ENCODE data around the gene RGS9.
"Not testable (repeated sequence)": the region's sequence is repeated elsewhere in the genome, so short reads cannot be mapped to it uniquely, and the experiment has no call there.

The RGS9 gene

DNA sequence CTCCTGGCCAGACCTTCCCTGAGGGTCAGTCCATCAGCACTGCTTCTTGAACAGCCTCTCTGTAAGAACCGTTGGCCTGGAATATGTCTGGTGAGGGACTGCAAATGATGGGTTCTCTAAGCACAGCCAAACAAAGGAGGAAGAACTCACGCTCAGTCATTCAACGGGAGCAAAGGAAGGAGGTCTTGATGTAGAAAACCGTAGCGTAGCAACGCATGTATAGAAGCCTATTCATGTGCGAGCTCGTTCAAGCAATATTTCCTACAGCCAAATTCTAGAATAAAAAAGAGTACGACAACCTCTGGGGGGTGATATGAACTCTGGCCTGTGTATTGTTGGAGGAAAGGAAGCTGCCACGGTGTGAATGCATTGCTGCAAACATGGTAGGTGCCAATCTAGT is 64.2 kb downstream of the RGS9 start:
- H3K27ac ChIP-seq: no peak overlapping the region
- no peak overlapping the region for H3K4me3 ChIP-seq (ENCODE audit: low read depth in 1 of 2, low read length in 1 of 2)
- H3K4me1 ChIP-seq (ENCODE audit: control insufficient read depth in 1 of 2, insufficient read depth in 1 of 2, low read depth in 1 of 2, low read length in 1 of 2): no peaks in the 10 kb centered on the region
- H3K36me3 ChIP-seq: no peaks in the 10 kb centered on the region
- TF ChIP-seq, protein P1, sequence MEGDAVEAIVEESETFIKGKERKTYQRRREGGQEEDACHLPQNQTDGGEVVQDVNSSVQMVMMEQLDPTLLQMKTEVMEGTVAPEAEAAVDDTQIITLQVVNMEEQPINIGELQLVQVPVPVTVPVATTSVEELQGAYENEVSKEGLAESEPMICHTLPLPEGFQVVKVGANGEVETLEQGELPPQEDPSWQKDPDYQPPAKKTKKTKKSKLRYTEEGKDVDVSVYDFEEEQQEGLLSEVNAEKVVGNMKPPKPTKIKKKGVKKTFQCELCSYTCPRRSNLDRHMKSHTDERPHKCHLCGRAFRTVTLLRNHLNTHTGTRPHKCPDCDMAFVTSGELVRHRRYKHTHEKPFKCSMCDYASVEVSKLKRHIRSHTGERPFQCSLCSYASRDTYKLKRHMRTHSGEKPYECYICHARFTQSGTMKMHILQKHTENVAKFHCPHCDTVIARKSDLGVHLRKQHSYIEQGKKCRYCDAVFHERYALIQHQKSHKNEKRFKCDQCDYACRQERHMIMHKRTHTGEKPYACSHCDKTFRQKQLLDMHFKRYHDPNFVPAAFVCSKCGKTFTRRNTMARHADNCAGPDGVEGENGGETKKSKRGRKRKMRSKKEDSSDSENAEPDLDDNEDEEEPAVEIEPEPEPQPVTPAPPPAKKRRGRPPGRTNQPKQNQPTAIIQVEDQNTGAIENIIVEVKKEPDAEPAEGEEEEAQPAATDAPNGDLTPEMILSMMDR (IDR thresholded peaks at IDR 0.05): no peak
- no peaks in the 10 kb centered on the region for H3K9me3 ChIP-seq
- peaks cover 14% of the 10 kb centered on the region for H3K27me3 ChIP-seq

DNA sequence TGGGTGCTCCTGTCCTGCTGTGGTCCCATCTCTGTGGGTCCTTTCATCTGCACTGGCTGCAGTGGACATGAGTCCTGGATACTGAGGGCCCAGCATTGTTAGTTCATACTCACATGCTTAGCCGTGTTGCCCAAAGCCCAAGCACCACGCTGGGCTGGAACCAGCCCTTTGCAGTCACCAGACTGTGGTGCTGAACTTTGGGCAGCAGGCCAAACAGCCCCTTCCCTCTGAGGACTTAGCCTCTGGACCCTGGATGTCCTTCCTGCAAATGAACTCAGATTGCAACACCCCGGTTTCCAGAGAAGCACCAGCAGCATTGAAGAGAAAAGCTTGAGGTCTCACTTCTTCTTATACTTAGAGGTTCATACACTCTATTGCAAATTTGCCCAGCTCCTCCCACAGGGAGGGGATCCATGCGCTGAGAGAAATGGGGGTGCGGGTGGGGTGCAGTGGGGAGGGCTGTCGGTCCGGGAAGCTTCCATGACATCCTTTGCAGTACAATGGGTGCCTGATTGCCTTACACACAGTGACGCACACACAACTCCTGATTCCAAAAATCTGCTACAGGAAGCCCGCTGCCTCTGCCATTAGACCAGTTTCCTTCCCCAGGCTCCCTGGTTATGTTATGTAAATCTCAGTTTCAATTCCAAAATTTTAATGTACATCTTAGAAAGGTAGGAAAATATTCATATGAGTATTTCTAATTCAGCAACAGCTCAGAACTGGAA is 65.8 kb downstream of the RGS9 start:
- no peak overlapping the region for H3K27ac ChIP-seq
- H3K27me3 ChIP-seq: peaks cover 18% of the 10 kb centered on the region
- H3K4me3 ChIP-seq (ENCODE audit: low read depth in 1 of 2, low read length in 1 of 2): no peak overlapping the region
- TF ChIP-seq, protein P1 (IDR thresholded peaks at IDR 0.05): no peak
- no peaks in the 10 kb centered on the region for H3K4me1 ChIP-seq (ENCODE audit: control insufficient read depth in 1 of 2, insufficient read depth in 1 of 2, low read depth in 1 of 2, low read length in 1 of 2)
- no peaks in the 10 kb centered on the region for H3K36me3 ChIP-seq
- no peaks in the 10 kb centered on the region for H3K9me3 ChIP-seq

DNA sequence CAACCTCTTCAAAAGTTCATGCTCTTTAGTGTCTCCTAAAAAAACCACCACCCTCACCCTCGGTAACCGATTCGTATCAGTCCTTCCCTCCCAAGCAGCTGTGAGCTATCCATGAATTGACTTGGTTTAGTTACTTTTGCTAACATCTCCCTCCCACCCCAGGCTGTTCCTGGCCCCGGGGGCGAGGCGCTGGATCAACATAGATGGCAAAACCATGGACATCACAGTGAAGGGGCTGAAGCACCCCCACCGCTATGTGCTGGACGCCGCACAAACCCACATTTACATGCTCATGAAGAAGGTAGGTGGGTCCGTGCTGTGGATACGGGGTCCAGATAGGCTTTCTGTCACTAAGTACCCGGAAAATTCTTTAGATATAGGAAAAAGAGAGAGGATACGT is 66.8 kb downstream of the RGS9 start:
- Histone ChIP-seq H3K27me3 (peaks cover 18% of the 10 kb centered on the region), H3K9me3 (no peaks in the 10 kb centered on the region), H3K36me3 (no peaks in the 10 kb centered on the region), H3K27ac (no peak overlapping the region), H3K4me1 (ENCODE audit: control insufficient read depth in 1 of 2, insufficient read depth in 1 of 2, low read depth in 1 of 2, low read length in 1 of 2) (no peaks in the 10 kb centered on the region), H3K4me3 (ENCODE audit: low read depth in 1 of 2, low read length in 1 of 2) (no peak overlapping the region)
- TF ChIP-seq, protein P1 (IDR thresholded peaks at IDR 0.05): no peak

DNA sequence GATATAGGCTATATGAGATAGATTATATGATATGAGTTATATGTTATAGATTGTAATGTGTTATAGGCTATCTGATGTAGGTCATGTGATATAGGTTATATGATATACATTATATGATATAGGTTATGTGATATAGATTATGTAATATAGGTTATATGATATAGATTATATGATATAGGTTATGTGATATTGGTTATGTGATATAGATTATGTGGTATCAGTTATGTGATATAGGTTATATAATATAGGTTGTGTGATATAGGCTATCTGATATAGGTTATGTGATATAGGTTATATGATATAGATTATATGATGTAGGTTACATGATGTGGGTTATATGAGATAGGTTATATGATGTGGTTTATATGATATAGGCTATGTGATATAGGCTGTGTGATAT is 68.5 kb downstream of the RGS9 start:
- Histone ChIP-seq H3K9me3 (no peaks in the 10 kb centered on the region), H3K4me1 (ENCODE audit: control insufficient read depth in 1 of 2, insufficient read depth in 1 of 2, low read depth in 1 of 2, low read length in 1 of 2) (no peaks in the 10 kb centered on the region), H3K36me3 (no peaks in the 10 kb centered on the region), H3K27me3 (peaks cover 22% of the 10 kb centered on the region), H3K4me3 (ENCODE audit: low read depth in 1 of 2, low read length in 1 of 2) (no peak overlapping the region), H3K27ac (no peak overlapping the region)
- TF ChIP-seq, protein P1 (IDR thresholded peaks at IDR 0.05): no peak

DNA sequence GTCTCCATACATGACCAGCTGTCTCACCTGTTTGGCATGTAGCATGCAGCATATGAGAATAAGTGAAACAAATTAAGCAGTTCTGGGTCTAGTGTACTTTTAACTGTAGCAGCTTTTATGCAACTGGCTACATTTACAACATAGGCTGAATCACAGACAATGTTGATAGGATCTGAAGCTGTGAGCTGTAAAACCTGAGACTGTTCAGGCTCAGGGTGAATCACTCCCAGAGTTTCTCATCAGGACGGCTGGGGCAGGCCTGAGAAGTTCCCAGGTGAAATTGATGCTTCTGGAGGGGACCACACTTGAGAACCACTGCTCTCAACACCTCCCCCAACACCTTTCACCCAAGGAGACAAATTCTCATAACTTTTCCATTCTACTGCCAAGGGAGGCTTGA is 70.3 kb downstream of the RGS9 start:
- peaks cover 35% of the 10 kb centered on the region for H3K27me3 ChIP-seq
- H3K9me3 ChIP-seq; H3K36me3 ChIP-seq; H3K27ac ChIP-seq; H3K4me1 ChIP-seq (ENCODE audit: control insufficient read depth in 1 of 2, insufficient read depth in 1 of 2, low read depth in 1 of 2, low read length in 1 of 2); H3K4me3 ChIP-seq (ENCODE audit: low read depth in 1 of 2, low read length in 1 of 2): not testable (repeated sequence)

DNA sequence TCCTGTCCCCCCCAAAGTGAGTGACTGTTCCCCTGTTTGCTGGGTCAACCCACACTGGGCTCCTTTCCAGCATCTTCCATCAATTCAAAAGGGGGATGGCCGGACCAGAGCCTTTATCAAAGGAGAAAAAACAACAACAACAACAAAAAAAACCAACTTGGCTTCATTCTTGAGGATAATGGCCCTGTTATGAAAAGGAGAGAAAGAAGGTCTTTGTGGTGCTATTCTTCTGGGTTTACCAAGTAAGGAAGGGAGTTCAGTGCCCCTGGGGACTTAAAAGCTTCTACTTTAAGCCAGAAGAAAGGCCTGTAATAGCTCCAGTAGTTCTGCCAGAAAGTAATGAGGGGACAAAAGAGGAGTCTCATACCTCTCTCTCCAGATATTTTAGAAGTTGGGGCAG is 71.5 kb downstream of the RGS9 start:
- H3K27me3 ChIP-seq: peaks cover 39% of the 10 kb centered on the region

More for the DNA sequence above, 71.5 kb downstream of the RGS9 start:
- Histone ChIP-seq H3K27ac (no peak overlapping the region), H3K4me1 (ENCODE audit: control insufficient read depth in 1 of 2, insufficient read depth in 1 of 2, low read depth in 1 of 2, low read length in 1 of 2) (no peaks in the 10 kb centered on the region), H3K4me3 (ENCODE audit: low read depth in 1 of 2, low read length in 1 of 2) (no peak overlapping the region), H3K36me3 (no peaks in the 10 kb centered on the region), H3K9me3 (no peaks in the 10 kb centered on the region)
- TF ChIP-seq, protein P1 (IDR thresholded peaks at IDR 0.05): no peak

All from neutrophil (primary cell).